Raji (cell line): ENCODE results near the gene SCUBE2.

ENCODE experiments used
- POLR2A ChIP-seq: IDR thresholded peaks from 2 replicates; pipeline ENCODE4 v1.6.1; 2011; ENCODE audit warnings: low read depth, low read length, control low read depth; ENCODE audit not compliant: insufficient read depth

The SCUBE2 gene

GRCh38 chr11:9091044-9091922, at the start of gene SCUBE2:
SCUBE2 (minus strand) TSS chr11:9091599; CDS start chr11:9091528, 71 bp downstream.
- TF ChIP-seq POLR2A: no peak

GRCh38 chr11:9141186-9141585, 49.8 kb upstream of the SCUBE2 start:
- no peak for TF ChIP-seq POLR2A

GRCh38 chr11:9139628-9140357, 48.4 kb upstream of the SCUBE2 start:
- no peak for TF ChIP-seq POLR2A

GRCh38 chr11:9138612-9139579, 47.5 kb upstream of the SCUBE2 start:
- TF ChIP-seq POLR2A: no peak

- no peak for TF ChIP-seq POLR2A
Observed at GRCh38 chr11:9138133-9138453, 46.7 kb upstream of the SCUBE2 start.

GRCh38 chr11:9137293-9138132, 46.1 kb upstream of the SCUBE2 start:
- TF ChIP-seq POLR2A: no peak

GRCh38 chr11:9136741-9137140, 45.3 kb upstream of the SCUBE2 start:
- TF ChIP-seq POLR2A: no peak

GRCh38 chr11:9133956-9134355, 42.6 kb upstream of the SCUBE2 start:
- no peak for TF ChIP-seq POLR2A

- no peak for TF ChIP-seq POLR2A
Observed at GRCh38 chr11:9132203-9132878, 40.9 kb upstream of the SCUBE2 start.

- no peak for TF ChIP-seq POLR2A
Observed at GRCh38 chr11:9130297-9130696, 38.9 kb upstream of the SCUBE2 start.

GRCh38 chr11:9126636-9127035, 35.2 kb upstream of the SCUBE2 start:
- no peak for TF ChIP-seq POLR2A

- TF ChIP-seq POLR2A: no peak
Observed at GRCh38 chr11:9125185-9125886, 33.9 kb upstream of the SCUBE2 start.
